LNCaP clone FGC (cell line): ENCODE data around the gene ITFG2.

Experiments used
- DNase-seq: peaks from one replicate; pipeline ENCODE4 v3.0.0-alpha.2; 2011; ENCODE audit warnings: low read depth
- H3K4me3 ChIP-seq: 2 replicates; pipeline ENCODE4 v1.5.1; 2011; ENCODE audit warnings: mild to moderate bottlenecking, low read depth, low read length, control low read depth
- CTCF ChIP-seq: IDR thresholded peaks from 2 replicates; pipeline ENCODE4 v1.5.1; 2012; ENCODE audit warnings: mild to moderate bottlenecking; ENCODE audit not compliant: control insufficient read depth, insufficient read depth; ENCODE audit errors: extremely low read depth

The ITFG2 gene

GRCh38 chr12:2772370-2772769 is 40.1 kb upstream of the ITFG2 start:
- no peak for DNase-seq
- H3K4me3 ChIP-seq: no peak overlapping the region
- no peak for TF ChIP-seq CTCF

- no peak for DNase-seq
- no peak for TF ChIP-seq CTCF
- no peak overlapping the region for H3K4me3 ChIP-seq
Measured at GRCh38 chr12:2773199-2773875, 39.1 kb upstream of the ITFG2 start.

GRCh38 chr12:2775431-2775830 is 37.0 kb upstream of the ITFG2 start:
- peak; percentile 83 for DNase-seq
- H3K4me3 ChIP-seq: no peak overlapping the region
- TF ChIP-seq CTCF: no peak

- DNase-seq: no peak
- H3K4me3 ChIP-seq: no peak overlapping the region
- no peak for TF ChIP-seq CTCF
Measured at GRCh38 chr12:2776129-2776806, 36.2 kb upstream of the ITFG2 start.

- DNase-seq: no peak
- TF ChIP-seq CTCF: no peak
- H3K4me3 ChIP-seq: no peak overlapping the region
Measured at GRCh38 chr12:2779281-2779680, 33.2 kb upstream of the ITFG2 start.

GRCh38 chr12:2783936-2784600 is 28.4 kb upstream of the ITFG2 start:
- peak; percentile 92 for TF ChIP-seq CTCF
- DNase-seq: no peak
- no peak overlapping the region for H3K4me3 ChIP-seq
